ENCODE results near the gene CACHD1.

Gene CACHD1

GRCh38 chr1:64691626-64692025 is 221.7 kb downstream of the CACHD1 start:
- Histone ChIP-seq H3K56ac (ENCODE audit: low read length) (no peak overlapping the region), H2BK120ac (ENCODE audit: low read depth, low read length) (no peak overlapping the region), H3K9ac (ENCODE audit: low read length) (no peak overlapping the region), H3K4me2 (ENCODE audit: low read length) (no peak overlapping the region), H3K4ac (ENCODE audit: low read depth, low read length) (no peak overlapping the region), H2BK5ac (ENCODE audit: low read length) (no peak overlapping the region), H3K4me1 (ENCODE audit: control insufficient read depth, low read depth, low read length) (no peaks in the 10 kb centered on the region), H3K79me1 (ENCODE audit: low read length) (no peaks in the 10 kb centered on the region), H4K5ac (ENCODE audit: low read length) (no peak overlapping the region), H3K18ac (ENCODE audit: low read length) (no peak overlapping the region), H3K79me2 (ENCODE audit: control insufficient read depth, insufficient read depth, low read length) (no peaks in the 10 kb centered on the region), H3K27me3 (ENCODE audit: insufficient read depth, low read length, poor library complexity) (no peaks in the 10 kb centered on the region), H3K4me3 (ENCODE audit: low read length) (no peak overlapping the region), H4K8ac (ENCODE audit: low read depth, low read length) (no peak overlapping the region), H3K27ac (ENCODE audit: low read depth, low read length) (no peak overlapping the region), H2BK15ac (replicated peaks; ENCODE audit: low read depth) (no peak overlapping the region), H2AK5ac (ENCODE audit: low read length) (no peak overlapping the region), H3K36me3 (ENCODE audit: control insufficient read depth, insufficient read depth, low read length) (peaks cover 5% of the 10 kb centered on the region), H3K23ac (ENCODE audit: low read length) (no peak overlapping the region)
- WGBS (ENCODE audit: extremely low coverage, insufficient coverage, low lambda C conversion rate), result no CpG with 5 or more reads among the region's 7 CpGs
- peak; percentile 63 for DNase-seq

GRCh38 chr1:64692911-64693310 is 223.0 kb downstream of the CACHD1 start:
- H3K36me3 ChIP-seq (ENCODE audit: control insufficient read depth, insufficient read depth, low read length), result peaks cover 3% of the 10 kb centered on the region
- no peak overlapping the region for H3K23ac ChIP-seq (ENCODE audit: low read length)
- no peaks in the 10 kb centered on the region for H3K79me1 ChIP-seq (ENCODE audit: low read length)
- no peak overlapping the region for H3K4me2 ChIP-seq (ENCODE audit: low read length)
- H3K4me1 ChIP-seq (ENCODE audit: control insufficient read depth, low read depth, low read length), result no peaks in the 10 kb centered on the region
- no peak overlapping the region for H2BK15ac ChIP-seq (replicated peaks; ENCODE audit: low read depth)
- H2BK5ac ChIP-seq (ENCODE audit: low read length), result no peak overlapping the region
- H3K56ac ChIP-seq (ENCODE audit: low read length), result no peak overlapping the region
- H2BK120ac ChIP-seq (ENCODE audit: low read depth, low read length), result no peak overlapping the region
- H2AK5ac ChIP-seq (ENCODE audit: low read length), result no peak overlapping the region
- H3K18ac ChIP-seq (ENCODE audit: low read length), result no peak overlapping the region
- no peak overlapping the region for H4K5ac ChIP-seq (ENCODE audit: low read length)
- WGBS (ENCODE audit: extremely low coverage, insufficient coverage, low lambda C conversion rate), result no CpG with 5 or more reads among the region's 1 CpG
- no peak overlapping the region for H3K4me3 ChIP-seq (ENCODE audit: low read length)
- H3K27me3 ChIP-seq (ENCODE audit: insufficient read depth, low read length, poor library complexity), result no peaks in the 10 kb centered on the region
- no peaks in the 10 kb centered on the region for H3K79me2 ChIP-seq (ENCODE audit: control insufficient read depth, insufficient read depth, low read length)
- H4K8ac ChIP-seq (ENCODE audit: low read depth, low read length), result no peak overlapping the region
- no peak overlapping the region for H3K27ac ChIP-seq (ENCODE audit: low read depth, low read length)
- H3K4ac ChIP-seq (ENCODE audit: low read depth, low read length), result no peak overlapping the region
- H3K9ac ChIP-seq (ENCODE audit: low read length), result no peak overlapping the region
- DNase-seq, result no peak

GRCh38 chr1:64693406-64693805 is 223.5 kb downstream of the CACHD1 start:
- Histone ChIP-seq H2BK120ac (ENCODE audit: low read depth, low read length) (no peak overlapping the region), H2BK5ac (ENCODE audit: low read length) (no peak overlapping the region), H3K4ac (ENCODE audit: low read depth, low read length) (no peak overlapping the region), H2BK15ac (replicated peaks; ENCODE audit: low read depth) (no peak overlapping the region), H3K56ac (ENCODE audit: low read length) (no peak overlapping the region), H3K9ac (ENCODE audit: low read length) (no peak overlapping the region), H3K4me2 (ENCODE audit: low read length) (no peak overlapping the region), H3K27me3 (ENCODE audit: insufficient read depth, low read length, poor library complexity) (no peaks in the 10 kb centered on the region), H3K79me2 (ENCODE audit: control insufficient read depth, insufficient read depth, low read length) (no peaks in the 10 kb centered on the region), H4K5ac (ENCODE audit: low read length) (no peak overlapping the region), H3K36me3 (ENCODE audit: control insufficient read depth, insufficient read depth, low read length) (peaks cover 3% of the 10 kb centered on the region), H3K4me1 (ENCODE audit: control insufficient read depth, low read depth, low read length) (no peaks in the 10 kb centered on the region), H3K27ac (ENCODE audit: low read depth, low read length) (no peak overlapping the region), H3K18ac (ENCODE audit: low read length) (no peak overlapping the region), H3K79me1 (ENCODE audit: low read length) (no peaks in the 10 kb centered on the region), H3K4me3 (ENCODE audit: low read length) (no peak overlapping the region), H3K23ac (ENCODE audit: low read length) (no peak overlapping the region), H4K8ac (ENCODE audit: low read depth, low read length) (no peak overlapping the region), H2AK5ac (ENCODE audit: low read length) (no peak overlapping the region)
- DNase-seq, result no peak
- WGBS (ENCODE audit: extremely low coverage, insufficient coverage, low lambda C conversion rate), result no CpG with 5 or more reads among the region's 5 CpGs

- DNase-seq, result no peak
- H3K4me2 ChIP-seq (ENCODE audit: low read length), result no peak overlapping the region
- no CpG with 5 or more reads among the region's 3 CpGs for WGBS (ENCODE audit: extremely low coverage, insufficient coverage, low lambda C conversion rate)
Measured at GRCh38 chr1:64696879-64697278, 226.9 kb downstream of the CACHD1 start.

GRCh38 chr1:64699327-64699726 is 229.4 kb downstream of the CACHD1 start:
- Histone ChIP-seq H3K27me3 (ENCODE audit: insufficient read depth, low read length, poor library complexity) (no peaks in the 10 kb centered on the region), H3K9ac (ENCODE audit: low read length) (no peak overlapping the region), H3K4ac (ENCODE audit: low read depth, low read length) (no peak overlapping the region), H3K4me2 (ENCODE audit: low read length) (no peak overlapping the region), H3K18ac (ENCODE audit: low read length) (no peak overlapping the region), H4K8ac (ENCODE audit: low read depth, low read length) (no peak overlapping the region), H3K27ac (ENCODE audit: low read depth, low read length) (no peak overlapping the region), H3K23ac (ENCODE audit: low read length) (no peak overlapping the region), H3K4me3 (ENCODE audit: low read length) (no peak overlapping the region), H2BK120ac (ENCODE audit: low read depth, low read length) (no peak overlapping the region), H3K4me1 (ENCODE audit: control insufficient read depth, low read depth, low read length) (no peaks in the 10 kb centered on the region), H3K79me1 (ENCODE audit: low read length) (no peaks in the 10 kb centered on the region), H3K36me3 (ENCODE audit: control insufficient read depth, insufficient read depth, low read length) (no peaks in the 10 kb centered on the region), H2AK5ac (ENCODE audit: low read length) (no peak overlapping the region), H4K5ac (ENCODE audit: low read length) (no peak overlapping the region), H2BK5ac (ENCODE audit: low read length) (no peak overlapping the region), H2BK15ac (replicated peaks; ENCODE audit: low read depth) (no peak overlapping the region), H3K56ac (ENCODE audit: low read length) (no peak overlapping the region), H3K79me2 (ENCODE audit: control insufficient read depth, insufficient read depth, low read length) (no peaks in the 10 kb centered on the region)
- WGBS (ENCODE audit: extremely low coverage, insufficient coverage, low lambda C conversion rate), result no CpG with 5 or more reads among the region's 8 CpGs
- DNase-seq, result no peak

More at GRCh38 chr1:64696879-64697278, 226.9 kb downstream of the CACHD1 start:
- H3K36me3 ChIP-seq (ENCODE audit: control insufficient read depth, insufficient read depth, low read length), result no peaks in the 10 kb centered on the region
- H4K5ac ChIP-seq (ENCODE audit: low read length), result no peak overlapping the region
- no peak overlapping the region for H3K27ac ChIP-seq (ENCODE audit: low read depth, low read length)
- no peak overlapping the region for H3K18ac ChIP-seq (ENCODE audit: low read length)
- no peak overlapping the region for H2BK120ac ChIP-seq (ENCODE audit: low read depth, low read length)
- no peak overlapping the region for H4K8ac ChIP-seq (ENCODE audit: low read depth, low read length)
- H3K9ac ChIP-seq (ENCODE audit: low read length), result no peak overlapping the region
- H3K79me2 ChIP-seq (ENCODE audit: control insufficient read depth, insufficient read depth, low read length), result no peaks in the 10 kb centered on the region
- no peak overlapping the region for H3K4me3 ChIP-seq (ENCODE audit: low read length)
- no peak overlapping the region for H3K23ac ChIP-seq (ENCODE audit: low read length)
- no peak overlapping the region for H3K4ac ChIP-seq (ENCODE audit: low read depth, low read length)
- H3K27me3 ChIP-seq (ENCODE audit: insufficient read depth, low read length, poor library complexity), result no peaks in the 10 kb centered on the region
- H3K79me1 ChIP-seq (ENCODE audit: low read length), result no peaks in the 10 kb centered on the region
- no peak overlapping the region for H3K56ac ChIP-seq (ENCODE audit: low read length)
- H2BK5ac ChIP-seq (ENCODE audit: low read length), result no peak overlapping the region
- H2AK5ac ChIP-seq (ENCODE audit: low read length), result no peak overlapping the region
- H3K4me1 ChIP-seq (ENCODE audit: control insufficient read depth, low read depth, low read length), result no peaks in the 10 kb centered on the region
- no peak overlapping the region for H2BK15ac ChIP-seq (replicated peaks; ENCODE audit: low read depth)

- no peaks in the 10 kb centered on the region for H3K79me2 ChIP-seq (ENCODE audit: control insufficient read depth, insufficient read depth, low read length)
- H2AK5ac ChIP-seq (ENCODE audit: low read length), result no peak overlapping the region
- no peak overlapping the region for H4K8ac ChIP-seq (ENCODE audit: low read depth, low read length)
- H3K4me1 ChIP-seq (ENCODE audit: control insufficient read depth, low read depth, low read length), result no peaks in the 10 kb centered on the region
- no peak overlapping the region for H2BK5ac ChIP-seq (ENCODE audit: low read length)
- no peaks in the 10 kb centered on the region for H3K79me1 ChIP-seq (ENCODE audit: low read length)
- H3K56ac ChIP-seq (ENCODE audit: low read length), result no peak overlapping the region
- no peak overlapping the region for H3K18ac ChIP-seq (ENCODE audit: low read length)
- H3K27me3 ChIP-seq (ENCODE audit: insufficient read depth, low read length, poor library complexity), result no peaks in the 10 kb centered on the region
- H3K4ac ChIP-seq (ENCODE audit: low read depth, low read length), result no peak overlapping the region
- no peak overlapping the region for H3K4me3 ChIP-seq (ENCODE audit: low read length)
- H4K5ac ChIP-seq (ENCODE audit: low read length), result no peak overlapping the region
- no CpG with 5 or more reads among the region's 5 CpGs for WGBS (ENCODE audit: extremely low coverage, insufficient coverage, low lambda C conversion rate)
- H3K23ac ChIP-seq (ENCODE audit: low read length), result no peak overlapping the region
- no peaks in the 10 kb centered on the region for H3K36me3 ChIP-seq (ENCODE audit: control insufficient read depth, insufficient read depth, low read length)
- H2BK15ac ChIP-seq (replicated peaks; ENCODE audit: low read depth), result no peak overlapping the region
- H3K4me2 ChIP-seq (ENCODE audit: low read length), result no peak overlapping the region
- H2BK120ac ChIP-seq (ENCODE audit: low read depth, low read length), result no peak overlapping the region
- DNase-seq, result peak; percentile 26
- no peak overlapping the region for H3K27ac ChIP-seq (ENCODE audit: low read depth, low read length)
- no peak overlapping the region for H3K9ac ChIP-seq (ENCODE audit: low read length)
Measured at GRCh38 chr1:64701071-64701470, 231.1 kb downstream of the CACHD1 start.
